ENCODE measurements around the gene SUN5.

Gene SUN5

DNA sequence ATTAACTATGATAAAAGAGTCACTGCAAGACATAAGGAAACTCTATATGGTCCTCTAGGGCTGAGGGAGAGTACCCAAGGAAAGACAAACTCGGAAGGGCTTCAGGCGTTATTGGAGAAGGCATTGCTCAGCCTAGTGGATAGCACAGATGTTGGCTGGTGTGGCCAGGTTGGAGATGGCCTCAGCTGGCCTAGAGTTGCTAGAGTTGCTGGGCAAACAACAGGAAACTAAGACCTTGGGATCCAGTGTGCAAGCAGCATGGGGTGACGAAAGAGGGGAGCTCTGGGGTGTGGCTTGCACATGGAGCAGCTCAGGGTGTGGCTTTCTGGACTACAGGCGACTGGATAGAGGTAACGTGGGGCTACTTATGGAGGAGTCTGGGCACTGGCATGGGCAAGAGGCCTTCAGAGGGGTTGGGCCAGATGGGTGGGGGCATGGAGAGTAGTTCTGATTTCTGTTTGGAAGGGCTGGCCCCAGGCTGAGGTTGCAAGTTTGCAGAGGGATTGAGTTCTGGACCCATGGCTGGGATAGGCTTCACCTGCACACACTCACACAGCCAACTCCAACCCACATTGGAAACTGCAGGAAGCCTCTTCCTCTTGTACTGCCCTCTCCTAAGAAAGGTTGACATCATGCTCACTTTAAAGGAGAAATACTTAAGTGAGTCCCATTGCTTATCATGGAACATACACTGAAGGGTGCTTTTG is 22.0 kb upstream of the SUN5 start:
- no peak for DNase-seq

- no peak for DNase-seq
Measured at GRCh38 chr20:33025318-33025876, 21.2 kb upstream of the SUN5 start.

DNA sequence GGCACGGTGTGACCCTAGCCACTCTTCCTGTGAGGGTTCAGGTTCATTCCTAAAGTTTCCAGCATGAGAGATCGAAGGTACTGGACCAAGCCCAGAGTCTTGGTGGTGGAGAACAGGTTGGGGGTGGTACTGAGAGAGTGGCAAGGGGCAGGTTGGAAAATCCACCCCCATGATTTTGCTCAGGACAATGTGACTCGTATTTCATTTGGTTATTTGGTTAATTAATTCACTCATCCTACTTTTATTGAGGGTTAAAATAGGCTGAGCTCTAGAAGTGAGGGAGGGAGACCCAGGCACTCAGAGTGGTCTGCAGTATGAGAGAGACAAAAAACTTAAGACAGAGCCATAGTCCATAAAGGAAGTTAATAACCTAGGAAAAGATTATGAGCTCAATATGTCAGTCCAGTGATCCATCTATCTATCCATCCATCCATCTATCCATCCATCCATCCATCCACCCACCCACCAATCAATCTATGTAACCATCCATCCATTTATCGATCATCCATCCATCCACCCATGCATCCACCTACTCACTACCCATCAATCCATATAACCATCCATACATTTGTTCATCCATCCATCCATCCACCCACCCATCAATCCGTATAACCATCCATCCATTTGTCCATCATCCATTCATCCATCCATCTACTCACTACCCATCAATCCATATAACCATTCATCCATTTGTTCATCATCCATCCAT is 20.5 kb upstream of the SUN5 start:
- no peak for DNase-seq

GRCh38 chr20:33024243-33024560 is 20.0 kb upstream of the SUN5 start:
- DNase-seq: no peak

GRCh38 chr20:33023439-33024242 is 19.4 kb upstream of the SUN5 start:
- no peak for DNase-seq

GRCh38 chr20:33022694-33023438 is 18.6 kb upstream of the SUN5 start:
- DNase-seq: no peak

DNA sequence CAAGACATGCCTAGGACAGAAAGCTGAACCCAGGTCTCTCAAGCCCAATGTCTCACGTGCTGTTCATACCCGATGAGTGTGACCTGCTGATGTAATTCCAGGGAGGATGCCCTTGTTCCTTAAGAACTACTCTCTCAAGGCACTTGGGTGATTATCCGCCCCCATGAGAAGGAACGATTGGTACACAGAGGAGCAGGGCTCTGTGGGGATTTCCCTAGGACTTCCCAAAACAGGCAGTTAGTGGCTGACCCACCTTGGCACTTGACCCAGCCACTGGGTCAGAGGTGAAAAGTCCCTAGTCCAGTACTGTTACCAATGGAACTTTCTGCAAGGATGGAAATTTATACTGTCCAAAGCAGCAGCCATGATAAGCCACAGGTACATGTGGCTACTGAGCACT is 18.1 kb upstream of the SUN5 start:
- no peak for DNase-seq

DNA sequence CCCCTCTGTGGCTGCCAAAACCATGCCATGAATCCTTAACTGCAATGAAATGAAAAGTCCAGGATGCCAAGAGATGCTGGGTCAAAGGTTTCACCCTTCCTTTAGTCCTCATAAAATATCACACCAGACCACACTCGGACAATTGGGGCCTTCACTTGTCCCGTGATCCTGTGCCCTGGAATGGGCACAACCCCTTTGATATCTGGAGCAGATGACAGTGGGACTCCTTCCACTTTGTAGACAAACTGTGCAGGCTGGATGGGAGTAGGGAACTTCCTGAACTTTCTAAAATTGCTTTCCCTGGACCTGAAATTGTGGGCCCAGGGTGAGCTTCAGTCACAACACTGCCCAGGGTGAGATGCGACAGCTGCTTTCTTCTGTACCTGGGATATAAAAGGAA is 17.6 kb upstream of the SUN5 start:
- no peak for DNase-seq

- no peak for DNase-seq
Measured at GRCh38 chr20:33020278-33021161, 16.3 kb upstream of the SUN5 start.

GRCh38 chr20:33019465-33020277 is 15.4 kb upstream of the SUN5 start:
- no peak for DNase-seq

DNA sequence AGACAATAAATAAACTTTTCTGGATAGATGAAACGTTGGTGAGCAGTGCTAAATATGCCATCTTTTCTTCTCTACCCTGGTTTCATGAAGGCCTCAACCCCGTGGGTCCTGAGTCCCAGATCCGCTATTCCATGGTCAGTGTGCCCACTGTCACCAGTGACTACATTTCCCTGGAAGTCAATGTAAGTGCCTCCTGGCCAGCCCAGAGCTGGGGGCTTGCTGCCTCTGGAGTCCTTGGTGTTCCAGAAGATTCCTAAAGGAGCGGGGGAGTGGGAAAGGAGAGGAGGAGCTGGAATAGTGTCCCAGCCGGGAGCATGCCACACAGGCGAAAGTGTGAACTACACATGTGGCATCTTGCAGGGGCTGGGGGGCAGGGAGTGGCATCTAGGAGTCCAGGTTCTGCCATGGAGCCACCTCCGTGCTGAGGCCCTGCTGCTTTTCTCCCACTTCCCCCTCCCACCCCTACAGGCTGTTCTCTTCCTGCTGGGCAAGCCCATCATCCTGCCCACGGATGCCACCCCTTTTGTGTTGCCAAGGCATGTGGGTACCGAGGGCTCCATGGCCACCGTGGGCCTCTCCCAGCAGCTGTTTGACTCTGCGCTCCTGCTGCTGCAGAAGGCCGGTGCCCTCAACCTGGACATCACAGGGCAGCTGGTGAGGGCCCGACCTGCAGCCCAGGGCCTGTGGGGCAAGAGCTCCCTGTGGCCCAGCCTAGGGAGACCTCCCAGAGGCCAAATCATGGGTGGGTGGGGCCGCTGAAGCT is 14.1 kb upstream of the SUN5 start:
- no peak for DNase-seq

DNA sequence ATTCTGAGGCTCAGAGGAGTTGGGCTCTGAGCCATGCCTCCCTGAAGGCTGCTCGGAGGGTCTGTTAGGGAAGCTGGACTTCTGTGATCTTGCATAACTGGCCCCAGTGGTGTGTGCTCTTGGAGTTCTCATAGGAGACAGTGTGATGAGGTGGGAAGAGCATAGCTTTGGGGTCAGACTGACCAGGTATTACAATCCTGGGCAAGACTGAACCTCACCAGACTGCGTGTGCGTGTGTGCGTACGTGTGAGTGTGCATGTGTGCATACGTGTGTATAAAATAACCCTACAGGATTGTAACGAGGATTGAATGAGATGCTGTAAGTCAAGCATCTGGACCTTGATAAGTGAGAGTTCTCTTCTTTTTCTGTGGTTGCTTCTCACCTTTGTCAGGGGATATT is 13.3 kb upstream of the SUN5 start:
- no peak for DNase-seq

- no peak for DNase-seq
Measured at GRCh38 chr20:33016581-33017109, 12.4 kb upstream of the SUN5 start.

GRCh38 chr20:33015700-33016580 is 11.7 kb upstream of the SUN5 start:
- DNase-seq: no peak

DNA sequence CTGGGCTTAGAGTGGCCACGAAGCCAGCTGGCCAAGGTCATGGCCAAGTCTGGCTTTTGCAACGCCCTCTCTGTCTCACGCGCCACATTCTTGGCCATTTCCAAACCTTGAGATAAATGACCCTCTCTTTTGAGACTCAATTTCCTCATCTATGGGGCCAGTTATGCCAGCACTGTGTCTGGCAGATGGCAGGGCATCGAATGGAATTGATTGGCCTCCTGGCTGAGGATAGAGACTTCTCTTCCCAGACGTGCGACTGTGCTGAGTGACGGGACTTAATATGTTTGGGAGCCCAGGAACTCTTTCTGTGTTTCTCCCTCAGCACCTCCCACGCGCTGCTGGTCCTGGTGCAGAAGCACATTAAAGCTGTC is 10.9 kb upstream of the SUN5 start:
- DNase-seq: no peak

DNA sequence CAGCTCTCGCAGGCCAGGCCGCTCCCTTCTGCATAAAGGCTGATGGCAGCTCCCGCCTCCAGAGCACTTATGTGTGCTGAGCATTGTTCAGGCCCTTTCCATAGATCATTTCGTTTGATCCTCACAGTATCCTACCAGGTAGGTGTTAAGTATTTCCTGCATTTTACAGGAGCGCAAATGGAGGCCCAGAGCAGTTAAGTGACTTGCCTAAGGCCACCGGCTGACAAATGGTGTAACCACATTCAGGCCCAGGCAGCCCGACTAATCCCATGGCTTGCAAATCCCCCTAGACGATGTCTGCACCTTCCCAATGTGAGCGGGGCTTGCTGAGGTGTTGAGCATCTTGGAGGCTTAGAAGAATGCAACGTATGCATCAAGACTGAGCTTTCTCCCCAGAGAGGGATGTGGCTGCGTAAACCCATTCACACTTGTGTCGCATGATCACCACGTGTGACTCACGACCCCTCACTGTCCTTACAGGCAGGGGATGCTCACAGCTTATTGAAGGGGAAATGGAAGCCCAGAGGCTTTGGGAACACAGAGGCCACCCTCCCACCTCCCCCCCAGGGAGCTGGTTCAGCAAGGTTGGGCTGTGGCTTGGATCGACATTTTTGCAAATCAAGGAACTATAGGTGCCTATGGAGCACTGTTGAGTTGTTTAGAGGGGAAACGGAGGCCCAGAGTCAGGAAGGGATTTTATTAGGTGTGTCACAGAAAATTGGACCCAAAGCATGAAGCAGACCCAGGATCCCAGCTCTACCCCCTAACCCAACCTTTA is 10.3 kb upstream of the SUN5 start:
- DNase-seq: no peak

DNA sequence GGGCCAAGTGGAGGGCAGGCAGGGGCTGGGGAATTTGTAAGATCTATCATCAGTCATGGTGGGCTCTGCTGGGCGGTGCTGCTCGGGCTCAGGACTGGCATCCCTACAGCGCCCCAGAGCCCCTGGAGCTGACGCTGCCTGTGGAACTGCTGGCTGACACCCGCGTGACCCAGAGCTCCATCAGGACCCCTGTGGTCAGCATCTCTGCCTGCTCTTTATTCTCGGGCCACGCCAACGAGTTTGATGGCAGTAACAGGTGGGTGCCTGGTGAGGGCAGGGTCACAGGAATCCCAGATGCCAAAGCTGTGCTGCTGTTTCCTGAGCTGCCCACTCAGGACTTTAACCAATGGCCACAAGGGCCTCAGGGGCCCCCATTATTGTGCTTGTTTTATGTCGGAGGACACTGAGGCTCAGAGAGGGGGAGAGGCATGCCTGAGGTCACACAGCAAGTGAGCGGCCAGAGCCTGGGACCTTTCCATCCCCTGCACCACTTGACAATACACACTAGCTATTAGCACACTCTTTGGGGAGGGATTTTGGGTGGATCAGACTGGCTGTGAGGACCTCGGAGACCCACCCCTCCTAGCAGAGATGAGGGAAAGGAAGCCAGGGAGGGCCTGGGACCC is 9.6 kb upstream of the SUN5 start:
- no peak for DNase-seq
